HG03439 (cell line): Measurements from ENCODE around the gene CHST8.
"Not testable (repeated sequence)": the region's sequence is repeated elsewhere in the genome, so short reads cannot be mapped to it uniquely, and the experiment has no call there.

Experiments used
- ATAC-seq: cut with Tn5 transposase; IDR thresholded peaks from one replicate; pipeline ENCODE4 v1.9.1; 2021; ENCODE audit warnings: mild to moderate bottlenecking, moderate library complexity; ENCODE audit not compliant: unreplicated experiment

The CHST8 gene, protein sequence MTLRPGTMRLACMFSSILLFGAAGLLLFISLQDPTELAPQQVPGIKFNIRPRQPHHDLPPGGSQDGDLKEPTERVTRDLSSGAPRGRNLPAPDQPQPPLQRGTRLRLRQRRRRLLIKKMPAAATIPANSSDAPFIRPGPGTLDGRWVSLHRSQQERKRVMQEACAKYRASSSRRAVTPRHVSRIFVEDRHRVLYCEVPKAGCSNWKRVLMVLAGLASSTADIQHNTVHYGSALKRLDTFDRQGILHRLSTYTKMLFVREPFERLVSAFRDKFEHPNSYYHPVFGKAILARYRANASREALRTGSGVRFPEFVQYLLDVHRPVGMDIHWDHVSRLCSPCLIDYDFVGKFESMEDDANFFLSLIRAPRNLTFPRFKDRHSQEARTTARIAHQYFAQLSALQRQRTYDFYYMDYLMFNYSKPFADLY

DNA sequence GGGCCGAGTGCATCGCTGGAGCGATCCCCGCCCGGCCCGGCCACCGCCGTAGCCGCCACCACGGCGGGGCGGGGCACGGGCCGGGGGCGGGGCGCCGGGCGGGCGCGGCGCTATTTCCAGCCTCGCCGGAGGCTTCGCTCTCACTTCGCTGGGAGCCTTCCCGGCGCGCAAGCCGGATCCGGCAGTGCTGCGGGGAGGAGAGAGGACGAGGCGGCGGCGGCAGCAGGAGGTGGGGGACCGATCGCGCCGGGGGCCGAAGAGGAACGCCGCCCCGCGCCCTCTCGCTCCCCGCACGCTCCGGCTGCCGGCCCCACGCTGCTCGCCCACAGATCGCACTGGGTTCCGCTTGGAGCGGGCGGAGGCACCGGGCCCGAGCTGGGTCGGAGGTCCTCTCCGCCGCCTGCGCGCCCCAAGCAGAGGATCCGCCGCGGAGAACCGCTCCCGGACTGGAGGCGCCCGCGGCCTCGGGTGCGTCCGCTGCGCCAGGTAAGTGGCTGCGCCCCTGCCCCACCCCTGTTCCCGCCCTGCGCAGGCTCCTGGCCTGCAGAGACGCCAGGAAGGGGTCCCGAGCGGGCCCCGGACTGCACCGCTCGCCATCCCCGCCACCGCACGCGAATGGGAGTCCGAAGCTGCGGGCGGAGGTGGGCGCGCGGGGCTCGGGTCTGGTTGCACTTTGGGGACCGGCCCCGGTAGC is at the start of gene CHST8:
Gene CHST8 (plus strand): TSS at position 143 of the 694 bp plus-strand sequence. CDS start 67,309 bp downstream, outside the sequence.
- no peak for ATAC-seq

DNA sequence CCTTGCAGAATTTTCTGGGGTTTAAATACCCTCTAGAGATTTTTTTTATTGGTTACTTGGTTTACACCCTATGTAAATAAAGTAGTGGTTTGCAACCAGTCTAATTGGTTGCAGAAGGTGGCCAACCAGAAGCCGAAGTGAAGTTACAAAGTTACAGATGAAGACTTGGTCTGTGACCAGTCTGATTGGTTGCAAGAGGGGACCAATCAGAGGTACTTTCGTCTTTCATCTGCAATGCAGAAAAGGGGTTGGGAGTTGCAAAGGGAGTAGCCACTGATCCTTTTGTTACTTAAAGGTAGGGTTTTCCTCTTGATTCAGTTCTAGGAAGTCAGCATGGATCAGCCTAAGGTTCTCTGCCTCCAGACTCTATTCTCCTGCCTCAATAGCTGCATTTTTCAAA is 48.8 kb upstream of the CHST8 start:
- no peak for ATAC-seq

DNA sequence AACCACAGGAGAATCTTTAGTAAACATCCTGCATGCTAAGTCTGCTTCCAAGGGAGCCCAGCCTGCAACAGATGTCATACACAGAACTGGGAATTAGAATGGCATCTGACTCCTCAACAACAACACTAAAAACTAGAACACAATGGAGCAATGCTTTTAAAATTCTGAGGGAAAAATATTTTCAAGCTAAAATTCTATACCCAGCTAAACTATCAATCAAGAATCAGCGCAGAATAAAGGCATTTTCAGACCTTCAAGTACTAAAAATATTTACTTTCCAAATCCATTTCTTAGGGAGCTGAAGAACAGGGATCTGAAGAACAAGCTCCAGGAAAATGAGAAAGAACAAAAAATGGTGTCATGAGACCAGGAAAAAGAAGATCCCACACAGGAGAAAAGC is 46.9 kb upstream of the CHST8 start:
- no peak for ATAC-seq

DNA sequence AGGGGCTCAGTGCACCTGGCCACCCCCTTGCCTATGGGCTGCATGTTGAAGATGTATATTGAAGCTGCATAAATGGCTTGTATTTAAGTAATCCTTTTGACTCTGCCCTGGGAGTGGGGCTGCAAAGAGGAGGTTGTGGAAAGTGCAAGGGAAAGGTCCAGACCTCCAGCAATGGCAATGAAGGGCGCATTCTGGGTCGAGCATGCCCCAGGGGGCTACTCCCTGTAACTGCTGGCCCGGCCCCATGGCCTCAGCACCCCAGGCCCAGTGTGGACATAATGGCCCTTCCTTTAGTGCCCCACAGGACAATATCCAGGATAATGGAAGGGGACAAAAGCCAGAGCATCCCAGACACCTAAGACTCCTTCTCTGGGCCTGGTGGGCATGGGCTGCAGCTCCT is 43.1 kb upstream of the CHST8 start:
- no peak for ATAC-seq

DNA sequence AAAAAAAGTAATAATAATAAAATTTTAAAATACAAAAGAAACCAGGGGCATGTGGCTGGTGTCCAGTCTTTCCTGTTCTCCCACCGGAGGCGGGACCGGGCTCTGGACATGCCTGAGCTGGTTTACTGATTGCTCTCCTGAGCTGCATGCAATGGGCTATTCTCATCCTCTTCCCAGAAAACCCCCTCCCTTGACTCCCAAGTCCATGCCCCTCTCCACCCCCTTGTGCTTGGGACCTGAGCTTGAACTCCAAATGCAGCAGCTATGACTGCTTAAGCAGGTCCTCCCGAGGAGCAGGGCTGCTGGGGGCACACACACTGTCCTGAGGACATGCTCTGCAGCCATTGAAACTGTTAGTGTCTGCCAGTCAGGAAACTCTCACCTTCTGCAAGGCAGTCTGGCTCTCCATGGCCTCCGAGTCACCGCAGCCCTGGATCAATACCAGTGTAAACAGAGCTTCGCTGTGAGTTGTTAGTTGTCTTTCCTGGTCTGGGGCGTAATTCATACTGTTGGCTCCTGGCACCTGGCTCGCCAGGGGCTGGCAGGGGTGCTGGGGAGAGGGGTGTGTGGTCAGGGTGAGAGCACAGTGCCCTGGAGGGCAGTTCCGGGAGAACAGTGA is 41.6 kb upstream of the CHST8 start:
- no peak for ATAC-seq

DNA sequence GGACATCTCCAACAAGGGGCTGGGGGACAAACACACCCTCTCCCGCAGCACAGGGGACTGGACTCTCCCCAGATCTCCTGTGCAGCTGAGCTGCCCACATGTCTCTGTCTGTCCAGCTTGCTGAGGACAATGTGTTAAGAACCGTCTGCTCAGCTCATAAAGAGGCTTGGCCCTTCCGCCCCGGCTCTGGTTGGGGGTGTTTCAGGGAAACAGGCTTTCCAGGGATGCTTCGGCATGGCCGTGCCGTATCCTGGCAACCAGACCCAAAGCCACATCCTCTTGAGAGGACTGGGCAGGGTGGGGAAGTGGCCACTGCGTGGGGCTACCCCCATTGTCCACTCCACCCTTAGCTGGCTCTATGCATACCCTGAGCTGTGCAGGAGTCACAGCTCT is 41.1 kb upstream of the CHST8 start:
- no peak for ATAC-seq

DNA sequence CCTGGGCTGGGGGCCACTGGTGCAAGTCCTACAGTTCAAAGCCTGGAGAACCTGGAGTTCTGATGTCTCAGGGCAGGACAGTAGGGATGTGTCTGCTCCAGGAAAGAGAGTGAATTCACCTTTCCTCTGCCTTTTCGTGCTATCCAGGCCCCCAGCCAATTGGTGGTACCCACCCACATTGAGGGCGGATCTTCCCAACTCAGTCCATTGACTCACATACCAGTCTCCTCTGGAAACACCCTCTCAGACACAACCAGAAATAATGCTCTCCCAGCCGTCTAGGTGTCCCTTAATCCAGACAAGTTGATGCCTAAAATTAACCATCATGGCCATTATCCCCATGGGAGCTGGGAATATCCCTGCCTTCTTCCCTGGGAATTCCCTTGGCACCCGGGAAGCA is 38.8 kb upstream of the CHST8 start:
- no peak for ATAC-seq

DNA sequence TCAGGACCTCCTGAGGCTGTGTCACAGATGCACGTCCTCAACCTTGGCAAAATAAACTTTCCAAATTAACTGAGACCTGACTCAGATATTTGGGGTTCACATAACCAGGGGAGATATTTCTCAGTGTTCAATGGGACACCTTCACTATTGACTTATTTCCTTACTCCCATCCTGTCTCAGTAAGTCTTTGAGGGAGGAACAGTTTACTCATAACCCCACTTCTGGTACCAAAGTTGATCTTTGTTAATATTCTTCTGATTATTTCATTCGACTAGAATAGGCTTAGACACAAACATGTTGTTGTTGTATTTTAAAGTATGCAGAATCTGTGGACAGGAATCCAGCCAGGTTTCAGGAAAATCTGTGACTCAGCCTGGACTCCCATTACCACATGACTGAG is 34.6 kb upstream of the CHST8 start:
- no peak for ATAC-seq

DNA sequence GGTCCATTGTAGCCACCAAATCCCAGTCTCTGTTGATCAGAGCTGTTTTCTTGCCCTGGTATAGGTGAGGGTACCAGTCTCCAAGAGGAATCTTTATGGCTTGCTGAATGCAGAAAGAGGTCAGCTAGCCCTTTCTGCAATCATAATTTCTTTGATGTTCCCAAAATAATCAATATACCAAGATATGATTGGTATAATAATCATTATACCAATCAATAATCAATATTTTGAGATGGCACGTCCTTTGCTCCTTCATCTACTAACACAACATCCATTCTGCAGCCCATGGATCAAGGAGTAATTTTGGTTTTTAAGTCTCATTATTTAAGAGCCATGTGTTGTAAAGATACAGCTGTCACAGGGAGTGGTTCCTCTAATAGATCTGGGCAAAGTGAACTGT is 31.5 kb upstream of the CHST8 start:
- ATAC-seq = no peak

DNA sequence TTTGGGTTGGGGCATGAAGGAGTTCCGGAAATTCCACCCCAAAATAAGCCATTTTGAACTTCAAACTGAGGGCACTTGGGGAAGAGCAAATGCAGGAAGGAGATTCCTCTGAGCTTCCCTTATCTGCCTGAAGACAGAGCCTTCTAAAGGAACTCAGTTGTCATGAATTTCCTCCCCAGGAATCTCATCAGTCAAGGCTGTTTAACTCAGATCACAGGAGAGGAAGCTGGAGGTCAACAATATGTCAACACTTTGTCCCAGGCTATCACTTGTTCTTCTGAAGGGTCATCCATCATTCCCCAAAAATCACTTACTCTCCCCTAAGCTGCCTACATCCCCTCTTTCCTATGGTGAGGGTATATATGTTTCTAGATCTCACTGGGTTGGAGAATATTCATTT is 26.0 kb upstream of the CHST8 start:
- no peak for ATAC-seq

DNA sequence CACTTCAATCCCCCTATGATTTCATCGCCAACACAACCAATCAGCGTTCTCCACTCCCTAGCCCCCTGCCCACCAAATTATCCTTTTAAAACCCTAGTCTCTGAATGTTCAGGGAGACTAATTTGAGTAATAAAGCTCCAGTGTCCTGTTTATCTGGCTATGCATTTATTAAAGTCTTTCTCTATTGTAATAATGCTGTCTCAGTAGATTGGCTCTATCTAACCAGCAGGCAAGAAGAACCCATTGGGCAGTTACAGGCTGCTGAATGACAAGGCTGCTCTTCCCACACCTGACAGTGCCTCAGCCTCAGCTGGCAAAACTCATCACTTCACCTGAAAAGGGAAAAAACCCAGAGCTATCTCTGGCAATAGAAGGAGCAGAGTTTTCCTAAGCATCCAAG is 20.2 kb upstream of the CHST8 start:
- ATAC-seq = no peak

DNA sequence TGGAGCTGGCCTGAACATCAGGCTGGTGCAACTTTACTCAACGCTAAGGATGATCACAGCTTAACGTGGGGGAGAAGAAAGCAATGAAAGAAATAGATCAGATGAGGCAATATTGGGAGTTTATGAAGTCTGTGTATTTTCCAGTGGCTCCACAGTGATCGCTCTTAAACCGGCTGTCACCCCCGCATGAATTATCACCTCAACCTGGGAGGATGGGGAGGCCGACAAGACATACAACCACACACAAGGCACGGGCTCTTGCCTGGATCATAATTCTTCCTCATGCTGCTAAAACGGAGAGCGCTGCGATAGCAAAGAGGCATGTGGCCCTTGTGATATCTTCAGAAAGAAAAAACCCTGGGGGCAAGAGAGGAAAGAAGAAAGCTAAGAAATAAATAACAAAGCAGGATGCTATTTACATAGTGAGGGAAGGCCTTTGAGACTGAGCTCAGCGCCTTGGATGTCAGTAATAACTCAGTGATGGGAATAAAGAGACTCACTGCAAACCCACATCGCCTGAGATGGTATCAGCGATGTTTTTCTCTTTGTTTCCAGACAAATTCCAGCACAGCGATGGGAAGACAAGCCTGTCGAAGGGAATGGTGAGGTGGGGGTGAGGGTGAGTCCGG is 19.1 kb upstream of the CHST8 start:
- ATAC-seq = no peak

DNA sequence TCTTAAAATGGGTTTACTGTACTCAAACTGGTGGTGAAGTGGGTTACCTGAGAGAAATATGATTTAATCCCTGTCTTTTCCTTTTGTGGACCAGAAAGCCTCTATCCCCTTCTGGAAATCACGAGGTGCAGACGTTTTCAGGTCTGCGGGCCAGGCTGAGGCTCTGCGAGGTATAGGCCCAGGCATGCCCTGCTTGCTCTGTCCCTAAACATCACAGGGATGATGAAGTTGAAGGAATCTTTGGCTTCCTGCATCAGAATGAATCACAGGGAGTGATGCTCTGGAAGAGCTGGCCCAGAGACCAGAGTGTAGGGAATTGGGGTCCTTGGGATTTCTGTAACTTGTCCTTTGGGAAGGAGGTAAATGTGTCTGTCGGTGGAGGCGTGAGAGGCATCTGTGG is 18.4 kb upstream of the CHST8 start:
- no peak for ATAC-seq

DNA sequence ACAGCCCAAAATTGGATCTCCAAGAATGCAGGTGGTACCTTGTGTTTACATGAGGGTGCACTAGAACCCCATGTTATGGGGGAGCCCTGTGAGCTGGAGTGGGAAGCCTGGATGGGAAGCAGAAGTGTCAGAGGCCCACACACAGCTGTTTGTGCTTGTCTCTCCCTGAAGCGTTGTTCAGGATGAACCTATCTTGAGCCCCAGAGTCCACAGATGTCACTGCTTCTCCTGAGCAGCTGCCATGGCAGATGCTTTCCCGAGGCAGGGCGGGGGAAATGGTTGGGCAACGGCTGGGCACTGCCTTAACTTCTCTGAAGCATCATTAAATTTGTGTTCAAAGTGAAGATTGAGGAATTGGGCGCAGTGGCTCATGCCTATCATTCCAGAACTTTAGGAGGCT is 17.1 kb upstream of the CHST8 start:
- ATAC-seq = no peak

DNA sequence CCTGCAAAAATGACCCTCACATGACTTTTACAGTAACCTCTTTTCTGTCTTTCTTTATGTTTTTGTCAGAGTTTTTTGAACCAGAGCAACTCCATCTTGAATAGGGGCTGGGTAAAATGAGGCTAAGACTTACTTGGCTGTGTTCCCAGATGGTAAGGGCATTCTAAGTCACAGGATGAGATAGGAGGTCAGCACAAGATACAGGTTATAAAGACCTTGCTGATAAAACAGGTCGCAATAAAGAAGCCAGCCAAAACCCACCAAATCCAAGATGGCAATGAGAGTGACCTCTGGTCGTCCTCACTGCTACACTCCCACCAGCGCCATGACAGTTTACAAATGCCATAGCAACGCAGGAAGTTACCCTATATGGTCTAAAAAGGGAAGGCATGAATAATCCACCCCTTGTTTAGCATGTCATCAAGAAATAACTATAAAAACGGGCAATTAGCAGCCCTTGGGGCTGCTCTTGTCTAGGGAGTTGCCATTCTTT is 15.9 kb upstream of the CHST8 start:
- ATAC-seq = not testable (repeated sequence)

DNA sequence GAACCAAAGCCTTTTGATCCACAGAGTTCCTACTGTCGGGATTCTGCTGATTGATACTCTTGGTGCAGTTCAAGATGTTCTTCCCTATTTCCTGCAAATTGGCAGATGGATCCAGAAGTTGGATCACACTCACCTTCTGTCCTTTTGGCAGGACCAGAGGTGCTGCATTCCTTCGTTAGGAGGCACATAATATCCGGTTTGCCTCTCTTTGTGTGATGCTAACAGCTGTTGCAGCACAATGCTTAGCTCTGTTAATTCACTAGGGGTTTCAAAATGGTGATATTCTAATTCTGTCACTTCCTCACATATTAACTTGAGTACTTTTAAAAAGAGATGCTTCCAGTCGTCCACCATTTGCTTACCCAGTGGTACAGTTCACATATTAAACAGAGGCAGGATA is 15.2 kb upstream of the CHST8 start:
- no peak for ATAC-seq

DNA sequence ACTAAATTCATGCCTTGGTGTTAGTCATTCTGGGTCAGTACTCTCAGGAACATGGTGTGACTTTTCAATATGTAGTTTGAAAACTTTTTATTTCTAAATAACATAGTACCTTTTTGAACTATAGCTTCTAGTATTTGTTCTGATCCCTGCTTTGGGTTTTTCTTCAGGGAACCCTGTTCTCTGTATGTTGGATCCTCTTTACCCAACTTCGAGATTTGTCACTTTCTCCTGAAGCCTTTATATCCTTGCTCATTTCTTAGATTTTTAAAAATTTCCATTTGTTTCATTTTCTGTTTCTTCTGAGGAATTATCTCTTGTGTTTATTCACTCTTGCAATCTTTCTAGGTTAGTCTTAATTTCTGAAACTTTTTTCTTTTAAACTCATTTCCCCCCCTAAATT is 12.4 kb upstream of the CHST8 start:
- no peak for ATAC-seq

DNA sequence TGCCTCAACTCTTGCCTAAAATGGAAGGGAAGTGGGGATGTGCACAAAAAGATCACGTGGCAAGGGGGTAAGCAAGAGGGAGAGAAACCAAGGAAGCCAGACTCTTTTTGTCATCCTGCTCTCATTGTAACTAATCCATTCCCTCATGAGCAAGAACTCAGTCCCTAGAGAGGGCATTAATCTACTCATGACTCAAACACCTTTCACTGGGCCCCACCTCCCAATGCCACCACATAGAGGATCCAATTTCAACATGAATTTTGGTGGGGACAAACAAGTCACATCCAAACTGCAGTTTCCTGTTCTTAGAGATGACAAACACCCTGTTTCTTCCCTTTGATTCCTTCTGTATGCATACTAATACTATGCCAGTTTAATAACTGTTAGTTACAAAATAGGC is 11.2 kb upstream of the CHST8 start:
- ATAC-seq = no peak

DNA sequence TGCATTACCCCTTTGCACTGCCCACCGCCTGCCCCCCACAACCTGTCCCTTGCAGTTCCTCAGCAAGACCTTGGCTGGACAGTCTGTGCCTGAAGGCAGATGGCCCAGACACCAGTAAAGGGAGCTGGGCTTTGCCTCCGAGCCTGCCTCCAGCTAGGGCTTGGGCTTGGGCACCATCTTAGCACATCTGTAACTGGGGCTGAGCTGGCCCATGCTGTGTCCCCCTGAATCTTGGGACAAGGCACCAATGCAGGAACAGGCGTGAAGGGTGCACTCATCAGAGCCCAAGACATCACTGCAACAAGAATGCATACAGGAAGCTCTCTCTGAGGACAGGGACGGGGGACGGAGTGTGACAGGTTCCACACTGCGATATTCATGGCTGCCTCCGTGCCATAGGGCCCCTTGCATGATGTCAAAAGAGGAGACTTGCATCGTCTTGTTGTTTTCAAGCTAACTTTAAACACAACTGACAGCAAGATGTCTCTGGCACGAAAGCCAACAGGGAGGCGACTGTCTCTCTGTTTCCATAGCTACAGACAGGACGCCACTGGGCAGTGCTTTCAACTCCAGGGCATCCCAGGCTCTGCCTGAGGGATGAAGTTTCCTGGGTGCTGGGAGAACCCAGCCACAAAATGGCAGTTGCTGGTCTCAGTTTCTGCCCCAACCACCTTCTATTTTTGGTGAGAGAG is 8.7 kb upstream of the CHST8 start:
- ATAC-seq = no peak

DNA sequence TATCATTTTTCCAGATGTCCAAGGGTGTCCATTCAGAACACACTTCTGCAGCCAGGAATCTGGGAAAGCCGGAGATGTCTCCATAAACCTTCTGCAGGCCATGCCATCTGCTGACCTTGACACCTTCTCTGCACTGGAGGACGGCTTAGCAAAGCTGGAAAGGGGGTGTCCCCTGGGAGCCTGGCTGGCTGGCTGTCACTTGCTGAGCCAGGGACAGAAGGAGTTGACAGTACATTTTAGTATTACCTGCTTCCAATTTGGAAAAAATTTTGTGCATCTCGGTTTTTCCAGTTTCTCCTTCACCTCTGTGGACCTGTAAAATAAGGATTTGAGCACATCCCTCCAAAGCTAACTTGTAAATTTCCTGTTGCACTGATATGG is 8.1 kb upstream of the CHST8 start:
- no peak for ATAC-seq

DNA sequence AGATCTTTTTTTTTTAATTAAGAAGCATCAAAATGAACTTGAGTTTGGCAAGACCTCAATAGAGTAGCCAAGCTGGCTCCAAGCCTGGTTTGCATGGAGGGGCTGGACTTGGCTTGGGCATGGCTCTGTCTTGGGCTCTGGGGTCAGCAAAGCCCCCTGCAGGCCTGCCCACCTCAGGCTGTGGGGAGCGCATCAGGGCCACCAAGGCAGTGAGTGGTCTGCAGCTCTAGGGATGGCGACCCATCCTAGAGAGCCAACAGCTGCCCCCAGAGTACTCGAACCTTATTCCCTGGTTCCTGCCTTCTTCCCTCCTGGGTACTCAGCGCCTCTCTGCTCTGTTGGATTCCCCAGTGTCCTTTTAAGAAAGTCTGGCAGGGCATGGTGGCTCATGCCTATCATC is 5.4 kb upstream of the CHST8 start:
- ATAC-seq = no peak
